Mesenchymal stem cell (in vitro differentiated cells and primary cell): ENCODE measurements around the gene PPP1R2C.

Experiments used
- DNase-seq: peaks from one replicate; pipeline ENCODE4 v3.0.0-alpha.2; 2013
- H2AFZ ChIP-seq: one replicate; pipeline ENCODE4 v1.6.1; 2013; ENCODE audit warnings: low read depth, mild to moderate bottlenecking, control low read depth, inconsistent platforms, low read length, moderate library complexity
- H2AK5ac ChIP-seq: 2 replicates; pipeline ENCODE4 v1.6.1; 2013; ENCODE audit warnings: low read length, moderate library complexity, mild to moderate bottlenecking, inconsistent platforms; ENCODE audit not compliant: severe bottlenecking
- H2BK120ac ChIP-seq: one replicate; pipeline ENCODE4 v1.6.1; 2013; ENCODE audit warnings: low read depth, mild to moderate bottlenecking, inconsistent platforms, low read length, moderate library complexity
- H2BK12ac ChIP-seq, 2 experiments: one replicate each; pipeline ENCODE4 v1.6.1; 2013; ENCODE audit warnings: inconsistent platforms in 2 of 2, low read length in 2 of 2, mild to moderate bottlenecking in 2 of 2, moderate library complexity in 2 of 2, control low read depth in 1 of 2
- H2BK15ac ChIP-seq: one replicate; pipeline ENCODE4 v1.6.1; 2013; ENCODE audit warnings: mild to moderate bottlenecking, low read depth, inconsistent platforms; ENCODE audit not compliant: poor library complexity, severe bottlenecking
- H2BK5ac ChIP-seq: 2 replicates; pipeline ENCODE4 v1.6.1; 2013; ENCODE audit warnings: low read depth, mild to moderate bottlenecking, low read length, control low read depth, inconsistent platforms; ENCODE audit not compliant: poor library complexity, severe bottlenecking
- H3K14ac ChIP-seq, 2 experiments: one replicate each; pipeline ENCODE4 v1.6.1; 2013; ENCODE audit warnings: inconsistent platforms in 2 of 2, low read length in 2 of 2, control low read depth in 1 of 2, mild to moderate bottlenecking in 1 of 2, moderate library complexity in 1 of 2
- H3K18ac ChIP-seq, 2 experiments: one replicate each; pipeline ENCODE4 v1.6.1; 2013; ENCODE audit warnings: inconsistent platforms in 2 of 2, low read length in 2 of 2, control low read depth in 1 of 2, low read depth in 1 of 2, mild to moderate bottlenecking in 1 of 2
- H3K23ac ChIP-seq, 2 experiments: one replicate each; pipeline ENCODE4 v1.6.1; 2013; ENCODE audit warnings: inconsistent platforms in 2 of 2, low read length in 2 of 2, mild to moderate bottlenecking in 2 of 2, moderate library complexity in 2 of 2, control low read depth in 1 of 2
- H3K27ac ChIP-seq: 2 replicates; pipeline ENCODE4 v1.5.1; 2013; ENCODE audit warnings: mild to moderate bottlenecking, moderate library complexity, low read length, control low read depth, inconsistent platforms; ENCODE audit not compliant: poor library complexity, severe bottlenecking
- H3K27me3 ChIP-seq, 2 experiments: 2 replicates each; pipeline versions ENCODE4 v1.6.1 to v1.7.0; 2013; ENCODE audit warnings: low read length in 2 of 2, mild to moderate bottlenecking in 2 of 2, moderate library complexity in 2 of 2, control low read depth in 1 of 2, inconsistent platforms in 1 of 2; ENCODE audit not compliant: control insufficient read depth in 1 of 2, insufficient read depth in 1 of 2
- H3K36me3 ChIP-seq, 2 experiments: 2 replicates each; pipeline versions ENCODE4 v1.6.1 to v1.7.0; 2013; ENCODE audit warnings: low read length in 2 of 2, control low read depth in 1 of 2, inconsistent platforms in 1 of 2, low read depth in 1 of 2, mild to moderate bottlenecking in 1 of 2; ENCODE audit not compliant: insufficient read depth in 2 of 2, control insufficient read depth in 1 of 2
- H3K4ac ChIP-seq, 2 experiments: one replicate each; pipeline ENCODE4 v1.6.1; 2013; ENCODE audit warnings: inconsistent platforms in 2 of 2, low read length in 2 of 2, mild to moderate bottlenecking in 2 of 2, moderate library complexity in 2 of 2, control low read depth in 1 of 2, low read depth in 1 of 2
- H3K4me1 ChIP-seq: 2 replicates; pipeline ENCODE4 v1.6.1; 2013; ENCODE audit warnings: low read depth, low read length, control low read depth; ENCODE audit not compliant: control insufficient read depth, insufficient read depth
- H3K4me2 ChIP-seq: 2 replicates; pipeline ENCODE4 v1.6.1; 2013; ENCODE audit warnings: low read length, mild to moderate bottlenecking, inconsistent platforms; ENCODE audit not compliant: poor library complexity, severe bottlenecking
- H3K4me3 ChIP-seq, 2 experiments: 2 replicates each; pipeline versions ENCODE4 v1.5.1 to v1.7.0; 2013; ENCODE audit warnings: low read length in 2 of 2, mild to moderate bottlenecking in 2 of 2, control low read depth in 1 of 2, low read depth in 1 of 2; ENCODE audit not compliant: insufficient read depth in 1 of 2
- H3K79me1 ChIP-seq: replicated peaks from 2 replicates; pipeline ENCODE4 v1.6.1; 2013; ENCODE audit warnings: mild to moderate bottlenecking, control low read depth, low read length, inconsistent platforms; ENCODE audit not compliant: poor library complexity, severe bottlenecking
- H3K9ac ChIP-seq: 2 replicates; pipeline ENCODE4 v1.7.0; 2013; ENCODE audit warnings: mild to moderate bottlenecking, low read length, moderate library complexity
- H3K9me3 ChIP-seq: 2 replicates; pipeline ENCODE4 v1.7.0; 2013; ENCODE audit warnings: mild to moderate bottlenecking, low read length; ENCODE audit not compliant: control insufficient read depth
- H4K8ac ChIP-seq: one replicate; pipeline ENCODE4 v1.6.1; 2013; ENCODE audit warnings: inconsistent platforms, mild to moderate bottlenecking, low read length, moderate library complexity
- H4K91ac ChIP-seq: one replicate; pipeline ENCODE4 v1.6.1; 2013; ENCODE audit warnings: mild to moderate bottlenecking, low read length, inconsistent platforms
- WGBS: methylation state at CpG from one replicate; pipeline ENCODE4 v1.1.7; 2013; ENCODE audit warnings: mixed read lengths; 5-methylcytosine and 5-hydroxymethylcytosine counted together

PPP1R2C gene

GRCh38 chrX:42776195-42776594, 1.8 kb downstream of the PPP1R2C start:
- peaks cover 0 to 3% of the 10 kb centered on the region in 2 experiments for H3K27me3 ChIP-seq
- no peak overlapping the region for H4K8ac ChIP-seq
- H2BK120ac ChIP-seq = no peak overlapping the region
- no peak overlapping the region for H2BK5ac ChIP-seq
- no peaks in the 10 kb centered on the region for H3K36me3 ChIP-seq
- no peak overlapping the region for H3K4ac ChIP-seq
- no peak overlapping the region for H3K4me2 ChIP-seq
- no peak for DNase-seq
- no peak overlapping the region for H2AK5ac ChIP-seq
- no peak overlapping the region for H3K9ac ChIP-seq
- H3K27ac ChIP-seq = no peak overlapping the region
- no peaks in the 10 kb centered on the region for H3K79me1 ChIP-seq
- no peaks in the 10 kb centered on the region for H3K4me1 ChIP-seq
- H3K18ac ChIP-seq = no peak overlapping the region
- H3K4me3 ChIP-seq = no peak overlapping the region
- no peak overlapping the region for H2BK12ac ChIP-seq
- WGBS = 81% methylated on average over 1 of the region's 3 CpGs
- no peak overlapping the region for H2BK15ac ChIP-seq
- H2AFZ ChIP-seq = no peak overlapping the region
- H3K23ac ChIP-seq = no peak overlapping the region
- no peak overlapping the region for H4K91ac ChIP-seq
- no peak overlapping the region for H3K14ac ChIP-seq
- H3K9me3 ChIP-seq = no peaks in the 10 kb centered on the region

- no peak overlapping the region for H3K4me3 ChIP-seq
- no peak overlapping the region for H3K4me2 ChIP-seq
- no peak overlapping the region for H3K9ac ChIP-seq
- H3K18ac ChIP-seq = no peak overlapping the region
- H3K36me3 ChIP-seq = no peaks in the 10 kb centered on the region
- H2AFZ ChIP-seq = no peak overlapping the region
- peaks cover 0 to 3% of the 10 kb centered on the region in 2 experiments for H3K27me3 ChIP-seq
- H3K14ac ChIP-seq = no peak overlapping the region
- H2AK5ac ChIP-seq = no peak overlapping the region
- H4K91ac ChIP-seq = no peak overlapping the region
- H3K23ac ChIP-seq = no peak overlapping the region
- no peaks in the 10 kb centered on the region for H3K9me3 ChIP-seq
- WGBS = 60% methylated on average over 1 of the region's 2 CpGs
- H2BK12ac ChIP-seq = no peak overlapping the region
- no peak overlapping the region for H3K27ac ChIP-seq
- H2BK120ac ChIP-seq = no peak overlapping the region
- no peak for DNase-seq
- H4K8ac ChIP-seq = no peak overlapping the region
- no peak overlapping the region for H3K4ac ChIP-seq
- no peak overlapping the region for H2BK5ac ChIP-seq
- no peak overlapping the region for H2BK15ac ChIP-seq
- no peaks in the 10 kb centered on the region for H3K79me1 ChIP-seq
- no peaks in the 10 kb centered on the region for H3K4me1 ChIP-seq
These were observed 5.1 kb downstream of the PPP1R2C start for GRCh38 chrX:42772874-42773273.

GRCh38 chrX:42771506-42772335, 6.2 kb downstream of the PPP1R2C start:
- Histone ChIP-seq H2AFZ (no peak overlapping the region), H4K8ac (no peak overlapping the region), H3K23ac (no peak overlapping the region), H3K79me1 (no peaks in the 10 kb centered on the region), H2AK5ac (no peak overlapping the region), H3K4me2 (no peak overlapping the region), H2BK12ac (no peak overlapping the region), H3K27me3 (no peaks in the 10 kb centered on the region), H2BK120ac (no peak overlapping the region), H3K9ac (no peak overlapping the region), H2BK5ac (no peak overlapping the region), H3K18ac (no peak overlapping the region), H4K91ac (no peak overlapping the region), H3K9me3 (no peaks in the 10 kb centered on the region), H3K4ac (no peak overlapping the region), H3K4me3 (no peak overlapping the region), H2BK15ac (no peak overlapping the region), H3K27ac (no peak overlapping the region), H3K36me3 (no peaks in the 10 kb centered on the region), H3K14ac (no peak overlapping the region), H3K4me1 (no peaks in the 10 kb centered on the region)
- 50% methylated on average over 1 of the region's 2 CpGs for WGBS
- no peak for DNase-seq

GRCh38 chrX:42770566-42770965, 7.4 kb downstream of the PPP1R2C start:
- H3K4me2 ChIP-seq = no peak overlapping the region
- no peak overlapping the region for H2BK15ac ChIP-seq
- no peak overlapping the region for H4K91ac ChIP-seq
- H3K9me3 ChIP-seq = no peaks in the 10 kb centered on the region
- H2BK12ac ChIP-seq = no peak overlapping the region
- no peak overlapping the region for H2AFZ ChIP-seq
- H4K8ac ChIP-seq = no peak overlapping the region
- WGBS = 47% methylated on average over 2 of the region's 3 CpGs
- no peaks in the 10 kb centered on the region for H3K36me3 ChIP-seq
- DNase-seq = no peak
- no peak overlapping the region for H3K14ac ChIP-seq
- H3K4me1 ChIP-seq = no peaks in the 10 kb centered on the region
- no peak overlapping the region for H3K27ac ChIP-seq
- no peaks in the 10 kb centered on the region for H3K27me3 ChIP-seq
- H3K18ac ChIP-seq = no peak overlapping the region
- no peak overlapping the region for H3K4ac ChIP-seq
- no peak overlapping the region for H2BK5ac ChIP-seq
- no peak overlapping the region for H3K4me3 ChIP-seq
- H3K79me1 ChIP-seq = no peaks in the 10 kb centered on the region
- no peak overlapping the region for H3K9ac ChIP-seq
- no peak overlapping the region for H2BK120ac ChIP-seq
- no peak overlapping the region for H2AK5ac ChIP-seq
- no peak overlapping the region for H3K23ac ChIP-seq
